HG03060 (cell line): ENCODE measurements around the gene GRIN2C.

Source experiments
- ATAC-seq: cut with Tn5 transposase; IDR thresholded peaks from one replicate; pipeline ENCODE4 v1.9.1; 2021; ENCODE audit warnings: low read depth, moderate number of reproducible peaks; ENCODE audit not compliant: unreplicated experiment

GRIN2C gene

DNA sequence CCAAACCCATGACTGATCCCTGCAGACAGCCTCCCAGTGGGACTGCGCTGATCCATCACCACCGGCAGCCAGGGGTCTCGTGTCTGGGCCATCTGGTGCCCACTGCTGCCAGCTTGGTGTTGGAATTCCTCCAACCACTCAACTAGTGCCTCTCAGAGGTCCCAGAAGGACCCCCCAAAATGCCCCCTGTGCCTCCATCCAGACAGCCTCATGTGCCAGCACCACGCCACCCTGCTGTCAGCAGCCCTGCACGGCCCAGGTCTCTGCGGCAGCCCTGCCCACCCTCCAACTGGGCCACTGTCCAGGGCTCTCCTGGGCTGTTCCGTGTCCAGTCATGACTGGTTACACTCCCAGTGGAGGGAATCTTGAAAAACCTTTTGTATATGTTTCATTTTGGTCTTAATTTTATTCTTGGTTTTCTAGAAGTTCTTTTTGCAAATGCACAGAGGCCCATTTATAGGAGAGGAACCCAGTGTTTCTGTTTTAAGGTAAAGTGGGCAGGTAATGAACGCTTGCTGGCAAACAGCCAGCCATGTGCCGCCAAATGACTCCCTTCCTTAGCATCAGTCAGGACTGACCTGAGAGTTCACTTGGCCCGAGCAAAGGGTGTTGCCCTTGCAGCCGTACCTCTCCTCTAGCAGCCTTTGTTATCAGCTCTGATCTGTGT is 34.6 kb downstream of the GRIN2C start:
- ATAC-seq: no peak

DNA sequence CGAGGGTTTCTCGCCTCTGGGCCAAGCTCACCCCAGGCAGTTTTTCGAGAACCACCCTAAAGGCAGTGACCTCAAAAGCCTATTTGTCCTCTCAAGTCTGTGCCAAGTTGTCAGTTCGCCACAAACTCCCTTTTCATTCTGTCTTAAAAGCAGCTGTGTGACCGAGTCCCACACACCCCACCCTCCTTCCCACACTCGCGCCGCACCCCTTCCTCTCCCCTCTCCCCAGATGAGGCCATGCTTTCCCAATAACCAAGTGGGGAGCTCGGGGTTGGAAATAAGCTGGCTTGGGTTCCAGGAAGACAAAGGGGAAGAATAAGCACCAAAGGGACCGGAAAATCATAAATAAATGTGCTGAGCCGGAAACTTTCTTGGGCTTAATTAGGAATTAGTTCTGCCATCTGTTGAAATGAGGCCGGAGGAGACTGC is 36.7 kb downstream of the GRIN2C start:
- ATAC-seq: no peak

DNA sequence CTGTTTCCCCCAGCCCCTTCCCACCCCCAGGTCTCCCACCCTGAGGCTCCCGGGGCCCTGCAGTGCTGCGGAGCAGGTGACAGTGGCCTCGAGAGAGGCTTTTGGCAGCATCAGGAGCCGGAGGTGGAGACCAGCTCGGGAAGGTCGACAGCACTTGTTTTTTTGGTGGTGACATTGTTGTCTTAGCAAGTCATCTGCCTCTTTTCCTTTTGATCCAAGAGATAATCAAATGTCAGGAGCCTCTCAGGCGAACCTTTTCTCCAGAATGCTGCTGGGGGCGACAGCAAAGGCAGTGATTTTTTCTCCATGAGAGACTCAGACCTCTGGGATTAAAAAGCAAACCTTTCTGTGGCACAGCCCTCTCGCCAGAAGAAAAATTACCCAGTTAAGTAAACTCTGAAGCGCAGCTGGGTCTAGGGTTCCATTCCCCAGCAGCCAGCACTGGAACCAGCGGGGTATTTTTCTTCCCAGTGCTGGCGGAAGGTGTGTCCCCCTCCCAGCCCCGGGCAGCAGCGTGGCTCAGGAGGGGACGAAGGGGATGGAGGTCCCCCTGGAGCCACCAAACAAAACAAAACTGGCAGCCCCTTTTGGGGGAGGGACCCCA is 37.2 kb downstream of the GRIN2C start:
- ATAC-seq: no peak

DNA sequence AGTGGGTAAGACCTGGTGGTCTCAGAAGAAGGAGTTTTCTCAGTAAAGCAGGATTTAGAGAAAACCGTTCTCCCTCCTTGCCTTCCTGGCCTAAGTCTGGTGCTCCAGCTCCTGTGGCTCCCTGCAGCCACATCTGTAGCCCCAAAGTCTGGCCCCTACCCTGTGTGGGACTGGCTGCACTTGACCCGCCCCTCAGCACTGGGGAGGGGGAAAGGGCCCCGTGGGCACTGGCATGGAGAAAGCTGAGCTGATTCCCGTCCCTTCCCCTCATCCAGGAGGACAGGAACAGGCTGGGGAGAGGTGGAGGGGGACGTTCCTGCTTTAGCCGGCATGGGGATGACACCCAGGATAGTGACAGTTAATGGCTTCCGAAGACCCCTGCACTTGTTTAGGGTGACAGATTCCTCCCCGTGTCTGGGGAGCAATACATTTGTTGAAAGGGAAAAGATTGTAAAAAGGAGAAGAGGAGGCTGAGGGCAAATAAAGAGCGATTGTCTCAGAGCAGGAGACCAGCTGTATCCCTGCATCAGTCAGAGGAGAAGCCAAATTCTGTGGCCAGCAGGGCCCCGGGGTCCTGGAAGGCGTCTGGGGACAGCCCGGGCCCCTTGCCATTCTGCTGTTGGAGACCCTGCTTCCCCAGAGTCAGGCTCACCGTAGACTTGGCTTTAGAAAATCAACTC is 37.9 kb downstream of the GRIN2C start:
- ATAC-seq: no peak

DNA sequence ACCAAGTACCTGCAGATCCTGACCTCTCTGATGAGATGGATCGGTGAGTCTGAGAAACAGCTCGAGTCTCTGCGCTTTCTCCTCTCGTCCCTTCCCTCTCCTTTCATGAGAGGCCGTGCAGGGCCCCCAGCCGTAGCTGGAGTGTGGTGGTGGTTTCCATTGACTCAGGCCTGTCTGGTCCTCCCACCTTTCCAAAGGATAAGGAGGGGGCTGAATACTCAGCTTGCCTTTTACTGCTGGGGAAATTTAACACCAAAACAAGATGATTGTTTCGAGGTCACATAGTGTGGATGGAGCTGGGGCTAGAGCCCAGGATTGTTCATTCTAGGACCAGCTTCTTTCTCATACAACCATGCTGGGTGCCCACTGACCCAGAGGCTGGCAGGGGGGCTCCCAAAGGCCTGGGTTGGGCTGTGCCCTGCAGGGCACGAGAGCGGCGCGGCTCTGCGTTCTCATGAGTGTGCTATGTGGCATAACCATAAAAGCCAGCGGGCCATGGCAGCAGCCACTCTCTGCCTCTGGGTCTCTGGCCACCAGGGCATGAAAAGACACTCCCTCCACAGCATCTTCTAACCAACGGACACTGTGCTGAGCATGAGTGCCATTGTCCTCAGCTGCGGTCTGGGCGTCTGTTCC is 39.8 kb downstream of the GRIN2C start:
- no peak for ATAC-seq

DNA sequence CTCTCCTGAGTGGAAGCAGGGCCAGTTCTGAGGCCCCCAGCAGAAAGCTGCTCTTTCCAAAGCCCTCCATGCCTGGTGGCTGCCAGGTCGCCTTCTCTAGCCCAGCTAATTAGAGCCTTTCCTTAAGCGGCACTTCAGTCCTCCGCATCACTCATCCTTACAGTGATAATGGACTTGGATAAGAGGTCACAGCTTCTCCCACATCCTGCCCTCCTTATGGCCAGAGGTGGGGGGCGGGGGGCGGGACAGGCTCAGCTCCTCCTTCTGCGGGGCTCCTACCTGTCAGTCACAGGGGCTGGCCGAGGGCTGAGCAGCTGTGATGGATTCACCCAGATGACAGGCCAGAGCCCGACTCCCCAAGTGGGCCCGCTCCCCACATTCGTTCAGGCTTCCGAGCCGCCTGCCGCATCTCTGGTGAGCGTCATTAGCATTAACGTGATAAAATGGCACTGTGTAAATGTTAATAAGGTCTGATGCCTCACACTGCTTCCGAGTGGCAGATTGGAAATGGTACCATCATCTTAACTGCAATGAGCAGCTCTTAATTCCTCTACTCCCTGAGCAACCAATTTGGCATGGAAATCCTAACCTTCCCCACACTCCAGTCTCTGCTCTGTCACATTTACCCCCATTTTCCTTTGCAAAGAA is 41.3 kb downstream of the GRIN2C start:
- ATAC-seq: no peak

DNA sequence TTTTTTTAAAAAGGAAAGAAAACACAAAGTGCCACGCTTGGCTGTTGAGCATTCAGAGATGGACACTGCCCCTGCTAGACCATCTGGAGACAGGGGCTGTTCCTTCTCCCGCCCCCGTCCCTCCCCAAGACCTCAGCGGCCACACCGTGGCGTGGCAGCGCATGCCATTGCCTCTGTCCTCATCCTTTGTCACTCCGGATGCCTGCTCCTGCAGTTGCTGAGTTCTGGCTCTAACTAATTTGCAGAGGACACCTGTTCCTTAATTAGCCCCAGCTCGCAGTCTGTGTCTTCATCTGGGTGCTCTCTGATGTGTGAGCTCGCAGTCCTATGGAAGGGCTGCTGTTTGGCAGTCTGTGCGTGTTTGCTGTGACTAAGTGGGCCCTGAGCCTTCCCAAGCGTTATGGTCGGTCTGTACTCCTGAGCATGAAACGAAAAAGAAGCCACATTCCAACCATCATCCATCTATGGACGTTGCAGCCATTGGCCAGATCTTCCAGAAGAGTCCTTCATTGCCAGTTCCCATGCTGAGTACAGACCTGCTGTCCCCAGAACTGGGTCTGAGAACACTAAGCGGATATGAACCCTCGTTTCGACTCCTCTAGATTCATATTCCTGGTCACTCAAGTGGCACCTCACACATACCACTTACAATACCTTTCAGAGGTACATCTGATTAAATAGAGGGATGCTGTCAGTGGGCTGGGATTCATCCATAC is 42.6 kb downstream of the GRIN2C start:
- no peak for ATAC-seq

DNA sequence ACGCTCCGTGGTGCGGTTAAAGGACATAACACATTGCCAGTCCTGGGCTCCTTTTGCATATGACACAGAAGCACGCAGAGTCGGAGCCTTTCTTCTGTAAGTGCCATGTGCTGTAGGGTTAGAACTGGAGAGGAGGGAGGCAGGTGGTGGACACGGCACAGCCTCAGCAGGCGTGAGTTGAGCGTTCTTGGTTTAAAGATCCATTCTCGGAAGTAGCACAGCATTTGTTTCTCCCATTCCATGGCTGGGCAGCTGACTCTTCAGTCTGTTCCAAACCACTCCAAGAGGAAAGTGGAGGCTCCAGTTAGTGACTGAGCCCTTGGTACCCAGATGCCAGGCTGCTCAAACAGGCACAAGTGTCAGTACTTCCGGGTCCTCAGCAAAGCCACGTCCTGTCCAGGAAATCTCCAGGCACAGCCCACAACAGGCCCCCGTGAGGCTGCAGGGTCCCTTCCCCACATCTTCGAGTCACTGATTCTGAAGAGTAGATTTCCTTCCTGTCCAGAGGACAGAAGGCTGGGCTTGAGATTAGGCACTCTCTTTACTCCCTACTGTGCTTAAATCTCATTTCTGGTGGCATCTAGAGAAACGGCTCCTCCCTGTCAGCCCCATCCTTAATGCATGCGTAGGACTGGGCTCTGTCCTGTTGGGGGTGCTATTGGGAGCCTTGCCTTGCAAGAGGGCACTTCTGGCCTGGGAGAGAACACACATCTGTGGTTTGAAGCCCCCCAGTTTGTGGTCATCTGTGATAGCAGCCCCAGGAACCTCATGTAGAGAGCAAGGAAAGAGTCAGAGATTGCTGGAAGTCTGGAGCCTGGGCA is 43.9 kb downstream of the GRIN2C start:
- no peak for ATAC-seq

DNA sequence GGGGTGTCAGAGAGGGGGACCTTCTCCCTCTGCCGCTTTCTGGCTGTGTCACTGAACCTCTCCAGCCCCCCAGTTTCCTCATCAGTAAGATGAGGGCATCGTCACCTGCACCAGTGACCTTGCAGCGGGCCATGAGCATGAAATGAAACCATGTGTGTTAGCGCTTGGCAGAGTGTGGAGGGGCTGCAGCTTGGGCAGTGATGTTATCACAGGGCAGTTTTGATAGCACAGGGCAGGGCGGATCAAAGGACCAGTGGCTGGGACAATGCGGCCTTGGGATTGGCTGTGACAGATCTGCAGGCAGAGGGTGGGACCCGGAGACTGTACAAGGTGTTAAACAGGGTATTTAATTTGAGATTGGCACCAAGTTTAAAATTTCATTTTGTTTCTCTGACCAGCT is 44.6 kb downstream of the GRIN2C start:
- no peak for ATAC-seq

DNA sequence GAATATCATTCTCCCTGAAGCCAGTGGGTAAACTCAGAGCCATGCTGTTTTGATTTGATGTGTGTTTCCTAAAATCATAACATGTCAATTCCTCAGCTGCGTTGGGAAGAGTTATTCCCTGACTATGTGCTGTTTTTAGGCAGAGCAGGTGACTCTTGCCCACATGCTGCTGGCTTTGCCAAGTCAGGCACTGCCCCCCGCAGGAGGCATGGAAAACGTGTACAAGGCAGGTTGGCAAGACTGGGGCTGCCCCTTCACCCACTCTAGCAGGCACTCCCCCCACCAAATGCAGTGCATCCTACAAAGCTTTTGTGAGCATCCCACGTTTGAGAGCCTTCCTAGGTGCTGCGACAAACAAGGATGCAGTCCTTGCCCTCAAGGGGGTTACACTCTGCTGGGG is 45.2 kb downstream of the GRIN2C start:
- ATAC-seq: no peak

DNA sequence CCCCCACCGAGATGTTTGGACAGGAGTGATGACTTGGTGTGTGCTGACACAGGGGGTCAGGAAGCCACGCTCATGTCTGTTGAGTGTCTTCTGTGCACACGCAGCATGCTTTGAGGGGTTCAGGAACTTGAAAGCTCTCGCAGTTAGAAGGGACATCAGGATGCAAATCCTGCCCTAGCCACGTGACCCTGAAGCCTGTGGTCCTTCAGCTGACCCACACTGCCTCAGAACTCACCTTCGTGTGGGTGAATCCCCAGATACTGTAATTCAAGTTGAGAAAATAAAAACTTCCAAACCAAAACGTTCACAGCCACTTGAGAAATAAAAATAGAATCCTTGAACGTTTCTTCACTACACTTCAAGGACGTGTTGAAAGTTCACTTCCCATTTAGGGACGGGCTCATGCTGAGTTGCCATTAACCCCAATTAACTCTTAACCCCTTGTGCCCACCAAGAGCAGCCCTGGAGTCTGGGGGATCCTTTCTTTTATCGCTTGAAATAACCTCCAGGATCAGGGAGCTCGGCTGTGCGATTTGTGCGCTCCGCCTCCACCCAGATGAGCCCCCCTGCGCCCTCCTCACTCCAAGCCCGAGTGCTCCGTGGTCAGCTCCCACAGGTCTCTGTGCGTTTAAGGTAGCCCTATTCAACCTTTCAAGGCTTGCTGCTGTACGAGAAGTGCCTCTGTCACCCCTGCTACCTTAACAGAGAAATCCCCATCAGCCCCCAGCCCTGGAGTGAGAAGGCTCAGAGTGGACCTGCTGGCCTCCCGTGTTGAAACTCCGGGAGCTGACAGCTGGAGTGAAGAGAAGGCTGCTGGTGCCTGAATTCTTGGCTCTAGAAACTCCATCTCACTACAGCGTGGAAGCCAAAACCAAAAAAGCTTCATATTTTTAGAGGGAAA is 47.3 kb downstream of the GRIN2C start:
- ATAC-seq: no peak

DNA sequence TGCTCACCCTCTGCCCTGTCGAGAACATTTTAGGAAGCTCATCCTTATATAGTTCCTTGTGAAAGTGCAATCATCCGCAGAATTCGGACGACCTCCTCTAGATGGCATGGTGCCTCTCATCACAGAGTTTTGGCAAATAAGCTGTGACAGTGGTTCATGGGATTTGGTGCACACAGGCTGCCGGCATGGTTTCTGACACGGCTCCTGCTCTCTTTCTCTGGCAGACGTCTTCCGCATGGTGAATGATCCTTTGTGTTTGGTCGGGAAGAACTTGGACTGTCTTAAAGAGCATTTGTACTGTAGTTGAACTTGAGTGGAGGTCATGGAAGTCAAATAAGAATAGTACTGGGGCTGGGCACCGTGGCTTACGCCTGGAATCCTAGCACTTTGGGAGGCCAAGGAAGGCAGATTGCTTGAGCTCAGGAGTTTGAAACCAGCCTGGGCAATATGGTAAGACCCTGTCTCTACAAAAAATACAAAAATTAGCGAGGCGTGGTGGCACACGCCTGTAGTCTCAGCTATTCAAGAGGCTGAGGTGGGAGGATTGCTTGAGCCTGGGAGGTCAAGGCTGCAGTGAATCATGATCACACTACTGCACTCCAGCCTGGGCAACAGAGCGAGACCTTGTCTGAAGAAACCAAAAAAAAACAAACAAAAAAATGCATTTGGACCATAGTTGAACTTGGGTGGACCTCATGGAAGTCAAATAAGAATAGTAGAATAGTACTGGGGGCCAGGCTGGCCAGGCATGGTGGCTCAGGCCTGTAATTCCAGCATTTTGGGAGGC is 48.8 kb downstream of the GRIN2C start:
- no peak for ATAC-seq

DNA sequence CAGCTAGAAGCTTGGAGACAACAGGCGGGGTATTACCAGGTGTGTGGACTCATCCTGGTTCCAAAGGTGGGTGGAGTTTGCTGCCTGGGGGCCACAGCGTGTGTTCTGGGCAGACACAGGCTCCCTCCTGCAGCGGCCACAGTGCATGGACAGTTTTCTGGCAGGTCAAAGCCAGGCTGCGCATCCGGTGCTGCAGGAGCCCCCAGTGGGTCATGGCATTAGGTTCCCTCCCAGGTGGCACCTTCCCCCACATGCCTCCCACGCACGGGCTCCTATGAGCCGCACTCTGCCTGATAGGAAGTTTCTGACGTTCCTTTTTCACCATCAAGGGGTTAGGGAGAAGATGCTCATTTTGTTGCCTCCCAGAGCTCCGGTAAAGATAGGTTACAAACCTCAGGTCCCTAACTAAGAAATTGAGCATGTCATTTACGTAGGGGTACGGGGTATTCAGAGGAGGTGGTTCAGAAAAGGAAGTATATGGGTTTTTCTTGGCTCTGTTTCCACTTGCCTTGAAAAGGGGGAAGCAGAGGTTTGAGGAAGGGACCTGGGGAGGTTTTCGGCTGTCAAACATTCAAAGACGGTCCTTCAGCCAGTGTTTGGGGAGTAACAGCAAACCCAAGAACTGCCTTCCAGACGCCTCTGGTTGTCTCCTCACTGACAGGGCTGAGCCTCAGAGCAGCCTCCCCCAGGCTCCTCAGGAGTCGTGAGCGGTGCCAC is 50.8 kb downstream of the GRIN2C start:
- no peak for ATAC-seq

DNA sequence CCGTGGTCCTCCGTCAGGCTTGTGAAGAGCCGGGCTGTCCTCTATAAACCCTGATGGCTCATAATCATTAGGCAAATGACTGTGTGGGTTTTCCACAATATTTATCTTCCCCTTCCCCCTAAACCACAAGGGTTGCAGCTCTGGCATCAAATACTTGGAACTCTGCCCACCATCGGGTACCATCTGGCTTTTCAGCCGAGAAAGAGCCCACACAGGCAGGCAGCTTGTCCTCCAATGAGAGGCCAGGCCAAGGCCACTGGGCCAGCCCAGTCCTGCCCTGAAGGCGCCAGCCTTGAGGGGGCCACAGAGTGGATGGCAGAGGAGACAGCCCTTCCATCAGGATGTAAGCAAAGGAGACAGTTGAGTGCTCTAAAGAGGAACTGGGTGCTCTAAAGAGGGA is 51.8 kb downstream of the GRIN2C start:
- ATAC-seq: no peak

DNA sequence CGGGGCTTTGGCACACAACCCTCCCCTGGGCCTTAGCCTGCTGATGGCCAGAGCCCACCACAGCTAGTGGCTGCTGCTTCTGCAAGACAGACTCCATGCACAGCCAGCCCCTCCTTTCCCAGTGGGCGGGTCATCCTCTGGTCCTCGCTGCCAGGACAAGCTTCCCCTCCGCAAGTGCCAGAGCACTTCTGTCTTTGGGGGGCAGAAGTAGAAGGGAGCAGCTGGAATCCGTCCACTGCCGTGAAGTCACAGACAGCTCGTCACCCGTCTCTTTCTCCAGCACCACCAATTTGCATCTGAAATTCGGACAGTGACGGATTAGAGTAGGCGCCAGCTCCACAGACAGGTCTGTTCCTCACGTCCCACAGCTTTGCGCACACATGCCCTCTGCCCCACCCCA is 52.2 kb downstream of the GRIN2C start:
- ATAC-seq: no peak

DNA sequence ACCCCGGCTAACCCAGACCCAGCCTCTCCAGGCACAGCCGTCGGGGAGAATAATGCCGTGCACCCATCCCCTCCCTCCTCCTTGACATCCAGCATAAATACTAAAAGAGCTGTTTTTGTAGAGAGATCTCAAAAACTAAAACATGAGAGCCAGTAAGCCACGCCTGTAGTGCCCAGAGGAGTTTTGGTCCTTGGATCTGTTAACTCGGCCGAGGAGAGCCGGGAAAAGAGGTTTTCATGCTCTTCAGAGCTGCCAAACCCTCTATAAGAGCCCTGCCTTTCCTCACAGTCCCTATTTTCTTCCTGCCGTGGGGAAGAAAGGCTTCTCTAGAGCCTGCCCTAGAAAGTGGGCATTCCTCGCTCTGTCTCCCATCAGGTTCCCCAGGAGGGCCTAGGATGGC is 53.4 kb downstream of the GRIN2C start:
- ATAC-seq: no peak

DNA sequence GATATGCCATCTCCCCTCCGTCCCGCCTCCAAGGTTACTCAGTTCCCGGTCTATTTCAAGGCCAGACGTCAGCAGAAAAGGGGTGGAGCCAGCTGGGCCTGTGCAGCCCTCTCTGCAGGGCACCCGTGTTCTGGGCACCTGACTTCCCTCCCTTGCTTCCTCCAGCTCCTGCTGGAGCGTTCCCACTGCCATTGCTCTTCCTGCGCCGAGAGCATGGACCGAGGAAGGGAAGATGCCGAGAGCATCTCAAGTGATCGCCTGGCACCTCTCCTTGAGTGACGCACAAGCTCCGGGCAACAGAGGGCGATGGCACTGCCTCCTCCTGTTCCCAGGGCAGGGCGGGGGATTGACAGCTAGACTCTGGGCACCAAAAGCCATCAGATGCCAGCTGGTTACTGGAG is 54.1 kb downstream of the GRIN2C start:
- no peak for ATAC-seq
